ENCODE results near the gene PYGB.

Gene PYGB

DNA sequence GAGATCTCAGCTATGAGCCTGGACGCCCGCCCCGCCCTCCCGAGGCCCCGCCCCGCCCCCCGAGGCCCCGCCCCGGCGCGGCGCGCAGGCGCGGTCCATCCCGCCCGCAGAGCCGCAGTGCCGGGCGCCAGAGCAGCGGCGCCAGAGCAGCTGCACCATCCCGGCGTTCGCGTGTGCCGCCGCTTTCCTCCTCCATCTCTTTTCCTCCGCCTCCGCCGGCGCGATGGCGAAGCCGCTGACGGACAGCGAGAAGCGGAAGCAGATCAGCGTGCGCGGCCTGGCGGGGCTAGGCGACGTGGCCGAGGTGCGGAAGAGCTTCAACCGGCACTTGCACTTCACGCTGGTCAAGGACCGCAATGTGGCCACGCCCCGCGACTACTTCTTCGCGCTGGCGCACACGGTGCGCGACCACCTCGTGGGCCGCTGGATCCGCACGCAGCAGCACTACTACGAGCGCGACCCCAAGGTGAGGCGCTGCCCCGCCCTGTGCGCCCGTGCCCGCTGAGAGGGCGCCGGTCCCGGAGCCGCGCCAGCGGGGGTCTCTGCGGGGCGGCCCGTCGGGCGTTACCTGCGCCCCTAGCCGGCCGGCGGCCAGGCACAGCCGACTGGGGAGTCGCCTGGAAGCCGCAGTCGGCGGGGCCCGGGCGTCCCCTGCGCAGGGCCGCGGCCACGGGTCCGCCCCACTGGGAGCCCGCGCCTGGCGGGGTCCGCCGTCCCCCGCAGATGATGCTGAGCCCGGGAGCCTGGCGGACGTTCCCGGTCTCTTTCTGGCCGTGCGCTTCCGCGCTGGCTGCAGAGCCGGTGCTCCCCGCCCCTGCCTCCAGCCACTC, at the start of gene PYGB:
Gene PYGB, plus strand, starts transcription at position 130 of the 830 bp plus-strand sequence. Its CDS starts 94 bp downstream, at position 224.
- DNase-seq, result peak; percentile 83

DNA sequence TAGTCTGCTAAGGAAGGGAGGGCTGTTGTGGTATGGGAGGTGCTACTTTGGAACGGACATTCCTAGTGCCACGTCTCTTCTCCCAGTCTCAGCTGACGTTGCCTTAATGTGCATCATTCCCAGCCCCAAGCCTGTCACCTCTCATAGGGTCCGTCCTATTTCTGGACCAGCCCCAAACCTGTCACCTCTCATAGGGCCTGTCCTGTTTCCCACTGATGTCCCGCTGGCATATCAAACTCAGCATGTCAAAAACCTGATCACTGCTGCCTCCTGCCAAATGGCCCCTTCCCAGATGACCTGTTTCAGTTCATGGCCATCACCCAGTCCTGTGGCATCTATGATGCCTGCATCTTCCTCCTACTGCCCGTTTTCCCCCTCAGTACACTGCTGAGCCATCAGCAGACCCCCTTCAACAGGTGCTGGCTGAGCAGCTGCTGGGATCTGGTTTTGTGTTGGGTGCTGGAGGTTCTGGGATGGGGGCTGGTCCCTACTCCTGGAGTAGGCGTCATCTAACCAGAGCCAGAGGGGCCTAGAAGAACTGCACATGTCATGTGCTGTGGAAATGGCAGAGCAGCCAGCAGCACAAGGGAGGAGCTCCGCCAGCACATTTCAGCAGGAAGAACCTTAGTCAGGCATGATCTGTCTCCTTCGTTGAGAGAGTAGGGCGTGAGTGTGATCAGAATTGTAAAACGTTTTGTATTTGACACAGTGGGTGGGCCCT, 49.1 kb upstream of the PYGB start:
- DNase-seq, result no peak

DNA sequence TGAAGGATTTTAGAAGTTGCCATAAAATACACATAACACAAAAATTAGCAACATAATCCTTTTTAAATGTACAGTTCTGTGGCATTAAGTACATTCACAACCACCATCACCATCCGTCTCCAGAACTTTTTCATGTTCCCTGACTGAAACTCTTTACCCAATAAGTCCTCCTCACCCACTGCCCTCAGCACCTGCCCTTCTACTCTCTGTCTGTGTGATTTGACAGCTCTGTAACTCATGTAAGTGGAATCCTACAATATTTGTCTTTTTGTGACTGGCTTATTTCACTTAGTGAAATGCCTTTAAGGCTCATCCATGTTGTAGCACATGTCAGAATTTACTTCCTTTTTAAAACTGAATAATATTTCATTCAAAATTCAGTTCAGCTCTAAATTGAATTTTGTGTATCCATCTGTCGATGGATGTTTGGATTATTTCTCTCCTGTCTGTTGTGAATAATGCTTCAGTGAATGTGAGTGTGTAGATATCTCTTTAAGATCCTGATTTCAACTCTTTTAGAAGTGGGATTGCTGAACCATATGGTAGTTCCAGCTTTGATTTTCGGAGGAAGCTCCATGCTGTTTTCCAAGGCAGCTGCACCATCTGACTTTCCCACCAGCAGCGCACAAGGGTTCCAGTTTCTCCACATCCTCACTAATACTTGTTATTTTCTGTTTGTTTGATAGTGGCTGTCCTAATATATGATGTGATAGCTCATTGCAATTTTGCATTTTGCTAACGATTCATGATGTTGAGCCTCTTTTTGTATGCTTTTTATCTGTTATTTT, 48.2 kb upstream of the PYGB start:
- DNase-seq, result no peak

DNA sequence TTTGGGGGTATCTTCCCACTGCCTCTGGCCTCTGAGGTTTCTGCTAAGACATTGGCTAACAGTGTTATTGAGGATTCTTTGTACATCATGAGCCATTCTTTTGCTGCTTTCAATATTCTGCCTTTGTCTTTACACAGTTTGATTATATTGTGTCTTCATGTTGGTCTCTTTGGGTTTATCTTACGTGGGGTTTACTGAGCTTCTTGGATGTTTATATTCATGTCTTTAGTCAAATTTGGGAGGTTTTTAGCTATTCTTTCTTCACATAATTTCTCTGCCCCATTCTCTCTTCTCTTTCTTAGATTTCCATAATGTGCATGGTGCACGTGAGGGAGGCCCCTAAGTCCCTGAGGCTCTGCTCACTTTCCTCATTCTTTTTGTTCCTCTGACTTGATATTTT, 44.8 kb upstream of the PYGB start:
- no peak for DNase-seq

DNA sequence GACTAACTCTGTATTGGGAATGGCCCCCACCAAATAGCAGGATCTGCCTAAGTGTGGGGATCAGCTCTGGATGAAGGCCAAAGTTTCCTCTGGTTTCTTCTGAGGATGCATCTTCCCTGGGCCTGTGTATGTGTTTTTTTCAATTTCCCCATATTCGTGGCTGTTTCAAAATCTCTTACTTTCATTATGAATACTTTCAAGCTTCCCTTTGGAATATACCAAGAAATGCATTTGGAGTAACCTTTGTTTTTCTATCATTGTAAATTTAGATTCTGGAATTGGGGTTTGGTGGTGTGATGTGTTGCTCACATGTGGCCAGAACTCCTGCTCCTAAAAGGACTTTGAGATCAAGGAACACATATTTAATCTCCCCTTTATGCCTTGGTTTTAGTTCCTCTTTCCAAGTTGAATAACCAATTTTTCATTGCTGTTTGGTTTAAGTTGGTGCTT, 44.0 kb upstream of the PYGB start:
- DNase-seq, result no peak

DNA sequence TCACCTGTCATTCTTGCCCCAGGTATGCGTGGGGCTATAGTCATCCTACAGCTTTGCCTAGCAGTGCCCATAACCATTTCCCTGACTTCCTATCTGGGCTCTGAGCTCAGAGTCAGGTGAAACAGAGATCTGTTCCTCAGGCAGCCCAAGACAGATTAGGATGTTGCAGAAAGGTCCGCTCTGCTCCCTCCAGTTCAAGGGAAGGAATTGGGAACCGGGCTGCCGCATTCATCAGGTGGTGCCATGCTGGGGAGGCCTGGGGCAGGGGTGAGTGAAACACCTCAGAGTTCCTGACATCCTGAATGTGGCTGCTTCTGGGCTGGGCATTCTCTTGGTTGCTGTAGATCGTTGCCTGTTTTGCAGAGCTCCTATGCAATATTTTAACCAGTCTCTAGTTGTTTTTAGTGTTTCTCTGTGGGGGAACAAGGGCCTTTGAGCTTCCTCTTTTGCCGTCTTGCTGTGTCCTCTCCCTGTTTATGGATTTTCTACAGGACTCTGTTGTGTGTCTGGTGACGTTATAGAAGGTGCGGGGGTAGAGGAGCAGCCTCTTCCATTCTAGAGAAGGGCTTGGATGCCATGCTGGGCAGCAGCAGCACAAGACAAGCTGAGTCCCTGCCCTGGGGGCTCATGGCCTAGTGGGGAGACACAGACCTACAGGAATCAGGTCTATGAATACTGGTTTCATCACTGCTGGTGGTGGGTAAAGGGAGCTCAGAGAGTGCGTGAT, 43.2 kb upstream of the PYGB start:
- DNase-seq, result no peak

DNA sequence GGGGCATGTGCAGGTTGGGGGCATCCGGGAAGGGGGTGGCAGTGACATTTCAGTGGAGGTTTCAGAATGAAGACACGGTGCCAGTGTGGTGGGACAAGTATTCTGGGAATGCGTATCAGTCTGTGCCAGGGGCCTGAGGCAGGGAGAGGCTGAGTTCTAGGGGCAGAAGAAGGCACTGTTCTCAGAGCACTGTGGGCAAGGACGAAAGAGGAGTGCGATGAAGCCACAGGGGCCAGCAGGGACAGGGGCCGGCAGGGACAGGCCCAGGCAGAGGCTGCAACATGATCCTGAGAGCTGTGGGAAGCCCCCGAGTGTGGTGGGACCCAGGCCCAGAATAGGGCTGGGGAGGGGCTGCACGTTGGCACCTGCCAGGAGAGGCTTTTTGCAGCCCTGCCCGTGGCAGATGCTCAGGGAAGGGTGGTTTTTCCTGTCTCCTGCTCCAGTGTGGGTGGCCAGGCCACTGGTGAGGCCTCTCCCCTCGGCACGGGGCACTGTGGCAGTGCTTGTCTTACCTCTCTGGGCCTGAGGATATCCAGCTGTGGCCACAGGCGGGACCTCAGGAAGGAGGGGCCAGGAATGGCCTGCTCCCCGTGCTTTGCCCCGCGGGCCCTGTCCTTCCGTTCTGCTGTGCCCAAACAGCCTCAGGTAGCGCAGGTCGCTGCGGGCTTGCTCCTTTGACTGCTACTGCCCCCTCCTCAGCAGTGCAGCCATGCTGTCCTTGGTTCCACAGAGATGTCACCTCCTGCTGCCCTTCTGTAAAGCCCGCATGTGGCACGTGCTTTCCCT, 42.4 kb upstream of the PYGB start:
- DNase-seq, result no peak

DNA sequence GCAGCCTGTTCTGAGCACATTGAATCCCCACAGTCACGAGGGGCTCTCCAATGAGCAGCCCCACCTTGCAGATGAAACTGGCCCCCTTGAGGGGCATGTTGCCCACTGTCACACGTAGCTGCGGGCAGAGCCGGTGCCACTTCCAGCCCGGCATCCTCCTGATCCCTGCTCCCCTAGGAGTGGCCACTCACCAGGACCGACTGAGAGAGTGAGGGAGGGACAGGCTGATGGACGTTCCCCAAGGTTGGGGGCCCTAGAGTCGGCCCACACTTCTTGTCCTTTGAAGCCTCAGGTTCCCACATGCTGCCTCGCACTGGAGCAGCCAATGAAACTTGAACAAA, 41.9 kb upstream of the PYGB start:
- DNase-seq, result no peak

DNA sequence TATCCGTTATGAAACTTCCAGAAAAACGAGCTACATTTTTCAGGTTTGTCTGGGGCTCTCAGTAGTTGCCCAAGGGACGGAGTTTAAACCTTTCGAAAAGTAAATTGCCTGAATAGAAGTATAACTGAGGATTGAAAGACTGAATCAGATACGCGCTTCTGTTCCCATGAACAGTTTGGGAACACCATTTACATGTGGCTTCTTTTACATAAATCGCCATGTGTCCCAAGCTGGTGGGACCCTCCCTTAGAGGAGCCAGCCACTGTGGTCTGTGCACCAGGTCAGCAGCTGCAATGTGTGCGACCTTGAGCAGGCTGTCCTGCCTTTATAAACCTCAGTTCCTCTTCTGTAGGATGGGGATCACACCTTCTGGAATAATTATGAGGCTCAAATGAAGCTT, 41.3 kb upstream of the PYGB start:
- DNase-seq, result no peak

DNA sequence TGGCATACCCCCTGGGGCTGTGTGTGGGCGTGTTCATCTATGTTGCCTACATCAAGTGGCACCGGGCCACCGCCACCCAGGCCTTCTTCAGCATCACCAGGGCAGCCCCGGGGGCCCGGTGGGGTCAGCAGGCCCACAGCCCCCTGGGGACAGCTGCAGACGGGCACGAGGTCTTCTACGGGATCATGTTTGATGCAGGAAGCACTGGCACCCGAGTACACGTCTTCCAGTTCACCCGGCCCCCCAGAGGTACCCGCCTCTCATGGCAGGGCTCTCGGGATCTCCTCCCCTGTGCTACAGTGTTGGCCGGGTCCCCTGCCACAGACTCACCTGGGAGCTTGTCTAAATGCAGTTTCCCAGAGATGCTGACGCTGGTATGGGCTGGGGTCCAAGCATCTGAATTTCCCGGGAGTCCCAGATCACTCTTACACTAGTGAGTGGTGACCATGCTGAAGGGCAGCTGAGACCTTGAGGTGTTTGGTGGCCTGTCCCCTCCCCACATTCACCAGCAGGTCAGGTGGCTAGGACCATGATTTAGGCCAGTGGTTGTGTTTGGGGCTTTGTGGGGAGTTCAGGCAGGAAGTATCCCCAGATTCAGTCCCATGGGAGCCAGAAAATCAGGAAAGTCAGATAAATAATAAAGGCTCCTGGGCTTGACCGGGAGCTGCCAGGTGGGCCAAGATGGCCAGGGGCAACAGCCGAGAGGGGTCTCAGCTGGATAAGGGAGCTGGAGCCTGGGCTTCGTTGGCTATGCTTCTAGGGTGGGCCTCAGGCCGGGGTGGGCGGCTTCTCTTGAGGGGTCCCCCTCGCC, 40.5 kb upstream of the PYGB start:
- DNase-seq, result no peak

DNA sequence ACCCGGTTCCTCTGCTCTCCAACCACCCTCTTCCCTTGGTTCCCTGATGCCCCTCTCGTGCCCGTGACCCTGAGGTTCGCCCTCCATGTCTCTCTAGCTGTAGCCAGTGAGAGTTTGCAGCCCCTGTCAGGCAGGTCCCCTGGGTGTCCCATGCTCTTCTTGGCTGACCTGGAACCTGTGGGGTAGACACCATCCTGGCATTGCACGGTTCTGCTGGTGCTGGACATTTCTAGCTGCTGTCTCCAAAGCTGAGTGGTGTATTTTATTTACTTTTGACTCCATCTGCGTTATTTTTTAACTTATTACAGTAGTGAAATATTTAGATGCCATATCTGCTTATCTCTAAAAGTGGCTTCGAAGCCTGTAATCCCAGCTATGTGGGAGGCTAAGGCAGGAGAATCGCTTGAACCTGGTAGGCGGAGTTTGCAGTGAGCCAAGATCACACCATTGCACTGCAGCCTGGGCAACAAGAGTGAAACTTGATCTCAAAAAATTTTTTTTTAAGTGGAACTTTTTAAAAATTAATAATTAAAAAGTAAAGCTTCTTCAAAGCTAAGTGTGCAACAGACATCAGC, 39.8 kb upstream of the PYGB start:
- no peak for DNase-seq

DNA sequence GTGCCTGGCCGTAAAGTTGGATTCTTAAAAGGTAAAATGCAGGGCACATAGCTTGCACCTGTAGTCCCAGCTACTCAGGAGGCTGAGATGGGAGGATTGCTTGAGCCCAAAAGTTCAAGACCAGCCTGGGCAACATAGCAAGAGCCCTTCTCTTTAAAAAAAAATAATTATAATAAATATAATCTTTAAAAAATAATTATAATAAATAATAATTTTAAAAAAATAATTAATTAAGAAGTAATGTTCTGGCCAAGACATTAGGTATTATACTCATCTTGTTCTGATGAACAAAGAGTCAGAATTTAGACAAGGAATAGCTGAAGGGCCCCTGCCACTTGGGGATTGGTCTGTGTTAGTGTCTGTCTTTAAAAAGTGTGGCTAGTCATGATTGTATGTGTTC, 38.5 kb upstream of the PYGB start:
- no peak for DNase-seq

DNA sequence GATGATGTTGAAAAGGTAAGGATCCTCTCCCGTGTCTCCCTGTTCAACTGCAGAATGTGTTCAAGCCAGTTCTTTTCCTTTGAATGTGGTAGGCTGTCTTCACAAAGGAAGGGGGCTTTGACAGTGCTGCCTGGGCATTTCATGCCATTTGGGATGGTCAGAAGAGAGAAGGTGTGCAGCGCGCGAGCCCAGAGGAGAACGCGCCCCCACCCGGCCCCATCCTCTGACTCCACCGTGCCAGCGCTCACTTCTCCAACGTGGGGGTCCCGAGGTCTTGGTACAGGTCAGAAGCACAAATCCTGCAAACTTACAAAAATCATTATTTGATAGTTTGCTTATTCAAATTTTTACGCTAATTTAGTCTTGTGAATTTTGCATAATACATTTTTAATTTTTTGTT, 38.0 kb upstream of the PYGB start:
- no peak for DNase-seq

DNA sequence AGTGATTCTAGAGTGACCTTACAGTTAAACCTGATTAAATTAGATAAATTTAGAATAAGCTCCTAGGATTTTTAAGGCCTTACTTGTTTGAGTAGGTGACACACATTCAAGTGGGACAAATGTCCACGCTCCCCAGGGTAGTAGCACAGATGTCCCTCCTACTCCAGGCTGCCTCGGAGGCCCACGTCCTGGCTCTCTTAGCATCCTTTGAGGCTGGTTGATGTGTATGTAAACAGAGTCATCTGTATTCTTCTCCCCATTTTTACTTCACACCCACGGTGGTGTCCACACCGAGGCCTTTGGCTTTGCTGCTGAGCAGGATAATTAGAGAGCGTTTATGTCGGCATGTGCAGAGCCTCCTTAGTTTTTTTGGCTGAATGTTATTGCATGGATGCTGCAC, 36.6 kb upstream of the PYGB start:
- no peak for DNase-seq

DNA sequence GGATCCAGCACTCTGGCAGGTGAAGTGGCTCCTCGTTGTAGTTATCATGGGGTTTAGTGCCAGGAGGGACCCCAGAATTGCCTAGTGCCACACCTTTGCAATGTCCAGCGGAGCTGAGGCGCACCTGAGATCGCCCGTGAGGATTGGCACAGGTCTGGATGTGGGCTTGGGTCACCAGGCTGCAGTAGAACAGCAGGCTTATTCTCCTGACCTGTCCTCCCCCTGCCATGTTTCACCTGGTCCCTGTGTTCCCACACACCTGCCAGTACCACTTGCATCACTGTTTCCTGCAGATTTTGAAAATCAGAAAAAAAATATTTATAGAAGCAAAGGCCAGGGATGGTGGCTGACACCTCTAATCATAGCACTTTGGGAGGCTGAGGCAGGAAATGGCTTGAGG, 35.6 kb upstream of the PYGB start:
- no peak for DNase-seq

DNA sequence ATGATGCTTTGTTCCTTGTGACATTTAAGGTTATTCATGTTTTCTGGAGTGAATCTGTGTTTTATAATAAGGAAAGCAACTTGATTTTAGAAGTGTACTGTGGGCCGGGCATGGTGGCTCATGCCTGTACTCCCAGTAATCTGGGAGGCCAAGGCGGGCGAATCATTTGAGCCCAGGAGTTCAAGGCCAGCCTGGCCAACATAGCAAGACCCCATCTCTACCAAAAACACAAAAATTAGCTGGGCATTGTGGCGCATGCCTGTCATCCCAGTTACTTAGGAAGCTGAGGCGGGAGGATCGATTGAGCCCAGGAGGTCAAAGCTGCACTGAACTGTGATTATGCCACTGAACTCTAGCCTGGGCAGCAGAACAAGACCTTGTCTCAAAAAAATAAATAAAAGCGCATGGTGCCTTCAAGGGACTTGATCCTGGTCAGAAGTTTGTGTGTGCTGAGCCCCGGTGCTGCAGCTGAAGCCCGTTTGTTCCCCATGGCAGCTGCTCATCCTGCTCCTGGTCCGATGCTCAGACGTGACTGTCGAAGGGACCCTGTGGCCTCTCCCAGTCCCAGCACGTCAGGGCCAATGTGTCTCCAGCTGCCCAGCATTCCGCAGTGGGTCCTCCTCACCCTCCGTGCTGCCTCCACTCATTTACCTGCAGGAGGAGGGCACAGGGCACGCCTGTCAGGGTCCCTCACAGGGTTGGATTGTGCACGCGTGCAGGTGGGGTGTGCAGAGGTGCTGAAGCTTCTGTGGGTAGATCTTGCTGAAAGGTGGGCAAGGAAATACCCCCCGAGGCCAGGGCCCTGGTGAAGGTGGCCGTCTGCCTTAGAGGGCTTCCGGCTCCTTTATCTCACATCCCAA, 34.1 kb upstream of the PYGB start:
- DNase-seq, result no peak

DNA sequence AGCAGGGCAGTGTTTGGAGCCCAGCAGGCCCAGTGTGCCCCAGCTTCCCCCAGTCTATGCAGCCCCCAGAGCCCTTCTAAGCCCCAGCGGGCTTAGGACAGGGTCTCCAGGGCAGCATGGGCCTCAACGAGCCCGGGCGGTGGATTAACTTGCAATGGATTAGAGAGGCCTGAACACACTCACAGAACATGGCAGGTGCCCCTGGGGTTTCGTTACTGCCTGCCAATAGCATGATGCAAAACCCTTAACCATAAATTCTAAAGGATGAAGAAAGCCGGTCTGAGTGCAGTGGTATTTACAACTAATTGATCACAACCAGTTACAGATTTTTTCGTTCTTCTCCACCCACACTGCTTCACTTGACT, 33.5 kb upstream of the PYGB start:
- no peak for DNase-seq

DNA sequence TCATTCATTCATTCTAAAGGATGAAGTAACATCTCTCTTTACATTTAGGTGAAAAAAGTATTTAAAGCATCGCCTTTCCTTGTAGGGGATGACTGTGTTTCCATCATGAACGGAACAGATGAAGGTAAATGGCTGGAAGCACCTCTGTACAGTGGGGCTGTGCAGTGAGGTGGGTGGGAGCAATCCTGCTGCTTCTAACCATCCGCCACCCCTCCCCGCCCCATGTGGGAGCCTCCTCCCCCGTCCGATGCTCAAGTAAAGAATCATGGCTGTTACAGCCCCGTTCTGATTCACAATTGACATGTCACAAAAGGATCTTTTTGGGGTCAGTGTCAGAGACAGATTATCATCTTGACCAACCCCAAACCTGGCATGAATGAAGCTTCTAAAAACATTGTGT, 33.1 kb upstream of the PYGB start:
- no peak for DNase-seq

DNA sequence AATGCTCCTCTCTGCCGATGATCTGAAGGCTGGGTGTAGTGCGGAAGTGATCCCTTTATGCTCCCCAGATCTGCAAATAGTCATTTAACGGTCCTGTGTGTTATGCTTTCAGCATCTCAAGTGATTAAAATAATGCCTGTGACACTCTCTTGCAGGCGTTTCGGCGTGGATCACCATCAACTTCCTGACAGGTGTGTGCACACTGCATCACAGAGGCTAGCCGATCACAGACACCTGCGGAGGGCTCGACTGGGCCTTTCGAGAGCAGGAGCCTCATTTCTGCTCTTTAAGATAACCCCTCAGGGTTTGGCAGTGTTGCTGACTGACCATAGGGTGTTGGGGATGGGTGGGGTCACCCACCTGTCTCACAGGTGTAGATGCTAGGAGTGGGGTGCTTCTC, 32.4 kb upstream of the PYGB start:
- DNase-seq, result no peak
